IPS DF 4.7 (cell line): Measurements from ENCODE around the gene SLC4A1AP.

Experiments
- DNase-seq: peaks from one replicate; pipeline ENCODE4 v3.0.0-alpha.2; 2013; ENCODE audit warnings: low spot score; ENCODE audit errors: extremely low read depth

SLC4A1AP gene

DNA sequence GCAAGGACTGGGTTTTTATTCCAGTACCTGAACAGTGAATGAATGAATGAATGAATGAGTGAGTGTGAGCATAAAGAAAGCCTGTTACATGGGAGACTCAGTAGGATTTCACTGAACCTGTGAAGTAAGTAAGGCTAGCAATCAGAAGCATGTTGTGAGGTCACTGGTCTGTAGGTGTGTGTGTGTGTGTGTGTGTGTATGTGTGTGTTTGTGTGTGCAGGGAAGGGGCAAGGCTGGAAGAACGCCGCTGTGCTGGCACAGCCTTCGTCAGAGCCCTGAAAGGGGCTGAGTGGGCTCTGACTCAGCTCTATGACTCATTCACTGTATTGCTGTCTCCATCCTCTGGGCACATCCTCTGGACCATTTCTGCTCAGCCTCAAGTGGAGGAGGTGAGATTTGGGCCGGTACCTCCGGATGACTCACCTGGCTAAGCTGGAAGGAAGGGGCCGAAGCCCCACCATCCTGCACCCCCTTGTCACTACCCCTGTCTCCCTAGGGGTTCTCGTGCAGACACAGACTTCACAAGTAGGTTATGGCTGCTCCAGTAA lies 56.4 kb downstream of the SLC4A1AP start:
- no peak for DNase-seq

DNA sequence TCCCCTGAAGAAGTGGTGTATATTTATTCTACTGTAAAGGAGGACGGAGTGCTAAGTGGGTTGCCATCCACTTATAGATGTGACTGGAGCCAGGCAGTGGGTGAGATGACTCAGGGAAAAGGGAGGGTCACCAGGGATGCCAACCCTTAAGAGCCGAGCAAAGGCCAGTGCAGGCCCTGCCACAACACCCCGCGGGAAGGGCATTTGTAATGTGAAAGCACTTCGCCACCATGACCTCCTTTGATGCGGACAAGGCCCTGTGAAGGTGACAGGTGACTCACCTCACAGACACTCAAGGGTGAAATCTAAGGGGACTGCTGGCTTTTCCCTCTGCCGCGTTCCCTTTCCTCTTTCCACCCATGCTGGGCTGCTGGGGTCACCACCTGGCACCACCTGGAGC lies 57.6 kb downstream of the SLC4A1AP start:
- DNase-seq, result no peak

- no peak for DNase-seq
These were observed 58.3 kb downstream of the SLC4A1AP start for GRCh38 chr2:27721884-27722485.

DNA sequence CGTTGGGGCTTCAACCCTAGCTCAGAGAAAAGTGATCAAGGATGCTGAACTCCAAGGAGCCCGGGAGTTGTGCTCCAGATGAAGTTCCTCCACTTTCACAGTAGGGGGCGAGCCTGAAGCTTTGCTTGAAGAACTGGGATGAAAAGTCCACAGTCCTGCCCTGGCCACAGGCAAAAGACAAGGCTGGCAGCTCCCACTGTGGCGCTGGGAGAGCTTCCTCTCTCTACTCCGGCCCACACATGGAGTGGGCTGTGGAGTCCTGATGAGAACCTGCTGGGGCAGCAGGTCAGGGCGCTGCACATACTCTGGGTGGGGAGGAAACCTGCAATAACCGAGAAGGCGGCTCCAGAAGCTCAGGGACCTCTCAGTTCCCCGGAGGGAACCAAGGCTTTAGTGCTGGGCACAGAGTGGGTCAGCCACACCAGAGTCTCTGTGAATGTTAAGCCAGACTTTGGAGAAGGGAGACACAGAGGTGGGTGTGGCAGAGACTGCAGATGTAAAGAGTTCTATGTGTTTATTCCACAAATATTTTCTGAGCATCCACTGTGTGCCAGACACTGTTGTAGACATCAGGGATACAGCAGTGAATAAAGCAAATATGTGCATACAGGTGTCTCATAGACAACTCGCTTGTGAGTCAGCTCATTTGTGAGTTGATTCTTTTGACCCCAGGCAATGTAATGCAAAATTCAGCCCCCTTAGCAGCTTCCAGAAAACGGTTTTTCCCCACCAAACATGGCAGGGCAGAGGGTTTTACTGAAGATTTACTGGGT lies 59.9 kb downstream of the SLC4A1AP start:
- DNase-seq, result no peak

DNA sequence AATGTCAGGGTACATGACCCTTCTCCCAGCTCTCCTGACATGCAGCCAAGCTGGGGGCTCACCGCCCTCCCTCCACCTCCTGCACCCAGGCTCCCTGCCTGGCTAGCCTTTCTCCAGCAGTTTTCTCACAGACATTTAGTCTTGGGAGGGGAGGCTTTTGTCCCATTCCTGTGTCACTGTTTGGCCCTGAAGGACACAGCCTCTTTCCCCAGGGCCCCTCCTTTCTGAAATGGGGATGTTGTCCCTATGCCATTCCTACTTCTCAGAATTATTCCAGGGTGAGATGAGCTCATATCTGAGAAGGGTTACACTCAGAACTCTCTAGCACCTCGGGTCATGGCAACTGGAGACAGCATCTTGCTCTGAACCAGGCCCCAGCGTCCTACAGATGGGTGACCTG lies 60.5 kb downstream of the SLC4A1AP start:
- no peak for DNase-seq

DNA sequence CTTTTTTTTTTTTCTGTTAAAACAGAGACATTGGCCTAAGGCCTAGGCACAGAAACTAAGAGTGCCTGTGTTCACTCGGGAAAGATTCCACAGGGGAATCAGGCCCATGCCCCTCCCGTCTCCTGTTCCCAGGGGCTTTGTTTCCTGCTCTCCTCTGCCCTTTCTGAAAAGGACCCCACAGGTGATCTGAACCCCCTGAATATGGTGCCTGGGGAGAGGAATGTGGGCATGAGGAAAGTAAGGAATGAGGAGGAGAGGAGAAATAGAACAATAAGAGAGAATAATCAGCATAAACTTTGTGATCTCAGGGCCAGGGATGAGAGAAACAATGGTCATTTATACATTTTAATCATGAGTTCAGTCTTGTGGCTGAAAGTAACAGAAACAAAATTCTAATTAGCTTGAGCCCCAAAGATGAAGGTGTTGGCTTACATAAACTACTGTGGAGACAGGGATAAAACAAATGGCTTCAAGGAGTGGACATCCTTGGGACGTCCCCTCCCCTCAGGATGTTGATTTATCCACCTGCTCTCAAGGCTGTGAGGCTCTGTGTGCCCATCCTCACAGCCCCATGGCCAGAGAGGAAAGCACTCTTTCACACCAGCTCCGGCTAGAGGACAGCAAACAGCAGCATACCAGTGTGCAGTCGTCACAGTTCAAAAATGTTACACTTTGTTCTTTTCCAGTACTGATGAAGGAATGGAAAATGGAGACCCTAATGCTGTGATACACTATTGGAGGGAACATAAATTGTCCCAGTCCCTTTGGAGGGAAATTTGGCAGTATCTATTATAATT lies 61.4 kb downstream of the SLC4A1AP start:
- no peak for DNase-seq

DNA sequence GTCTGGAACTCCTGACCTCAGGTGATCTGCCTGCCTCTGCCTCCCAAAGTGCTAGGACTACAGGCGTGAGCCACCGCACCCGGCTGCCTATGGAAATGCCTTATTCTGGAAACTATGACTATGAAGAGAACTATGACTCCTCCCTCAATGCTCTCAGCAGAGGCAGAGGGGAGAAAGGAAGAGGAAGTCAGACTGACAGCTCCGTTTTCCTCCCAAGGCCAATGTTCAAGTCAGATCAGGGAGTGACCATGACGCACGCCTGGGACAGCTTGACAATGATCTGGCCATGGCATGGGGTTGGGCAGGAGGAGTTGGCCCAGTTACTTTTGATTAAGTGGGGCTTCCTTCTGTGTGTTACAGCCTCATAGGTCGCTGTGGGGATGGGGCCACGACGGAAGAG lies 63.6 kb downstream of the SLC4A1AP start:
- no peak for DNase-seq

- DNase-seq, result no peak
These were observed 64.6 kb downstream of the SLC4A1AP start for GRCh38 chr2:27728081-27728858.

DNA sequence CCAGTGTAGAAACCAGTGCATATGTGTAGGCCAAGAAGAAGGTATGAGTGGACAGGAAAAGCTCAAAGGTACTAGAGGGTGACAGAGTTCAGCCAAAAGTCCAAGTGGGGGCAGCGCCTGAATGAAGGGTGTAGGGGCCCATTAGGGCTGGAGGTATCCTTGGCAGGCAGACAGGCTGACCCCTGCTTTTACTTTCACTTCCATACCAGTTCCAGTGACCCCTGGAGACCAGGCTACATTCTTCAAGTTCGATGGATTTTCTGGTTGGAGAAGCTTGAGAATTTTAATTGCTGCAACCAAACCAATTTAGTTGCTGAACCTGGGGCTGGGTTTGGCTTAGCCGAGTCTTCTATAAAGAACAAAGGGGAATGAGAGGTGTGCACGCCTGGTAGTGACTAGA lies 65.5 kb downstream of the SLC4A1AP start:
- DNase-seq, result no peak

GRCh38 chr2:27729614-27730013 lies 65.9 kb downstream of the SLC4A1AP start:
- no peak for DNase-seq

DNA sequence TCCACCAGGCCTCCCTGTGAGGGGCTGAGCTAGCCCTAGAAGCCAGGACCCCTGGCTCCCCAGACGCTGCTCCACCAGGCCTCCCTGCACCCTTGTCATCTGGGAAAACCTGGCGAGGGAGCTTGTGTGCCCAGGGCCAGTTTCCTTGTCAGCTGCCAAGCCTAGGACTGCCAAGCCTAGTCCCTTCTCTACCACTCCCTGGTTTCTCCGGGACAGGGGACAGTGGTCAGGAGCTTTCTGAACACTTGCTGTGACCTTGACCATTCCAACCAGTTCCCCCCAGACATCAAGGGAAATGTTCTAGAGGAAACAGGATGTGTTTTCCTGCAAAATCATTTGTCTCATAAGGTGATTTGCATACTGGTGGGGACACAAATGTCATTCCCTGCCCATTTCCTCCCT lies 66.6 kb downstream of the SLC4A1AP start:
- no peak for DNase-seq

DNA sequence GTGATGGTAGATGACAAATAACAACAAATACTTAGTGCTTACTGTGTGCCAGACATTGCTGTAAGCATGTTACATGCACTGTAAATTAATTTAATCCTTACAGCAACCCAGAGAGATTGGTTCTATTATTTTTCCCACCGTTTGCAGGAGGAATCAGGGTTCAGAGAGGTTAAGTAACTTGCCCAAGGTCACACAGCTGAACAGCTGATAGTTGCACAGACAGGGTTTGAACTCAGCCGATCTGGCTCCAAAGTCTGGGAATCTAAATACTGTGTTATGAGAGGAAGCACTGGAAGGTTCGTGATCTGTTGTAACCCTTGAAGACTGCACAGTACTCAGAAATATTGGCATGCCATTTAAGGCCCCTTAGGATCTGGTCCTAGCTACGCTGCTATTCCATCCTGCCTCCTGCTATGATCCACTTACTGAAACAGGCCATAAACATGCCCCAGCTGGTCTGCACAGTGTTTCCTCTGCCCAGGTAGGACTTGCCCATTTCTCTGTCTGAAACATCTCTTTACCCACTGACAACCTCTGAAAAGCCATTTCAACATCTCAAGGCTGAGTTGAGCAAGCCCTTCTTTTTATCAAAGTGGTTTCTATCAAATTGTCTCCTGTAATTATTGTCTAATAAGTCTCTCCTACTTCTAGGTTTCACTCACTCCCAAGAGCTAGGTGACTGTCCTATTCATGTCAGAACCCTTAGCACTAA lies 67.4 kb downstream of the SLC4A1AP start:
- DNase-seq, result no peak

- no peak for DNase-seq
These were observed 70.6 kb downstream of the SLC4A1AP start for GRCh38 chr2:27734305-27734704.

DNA sequence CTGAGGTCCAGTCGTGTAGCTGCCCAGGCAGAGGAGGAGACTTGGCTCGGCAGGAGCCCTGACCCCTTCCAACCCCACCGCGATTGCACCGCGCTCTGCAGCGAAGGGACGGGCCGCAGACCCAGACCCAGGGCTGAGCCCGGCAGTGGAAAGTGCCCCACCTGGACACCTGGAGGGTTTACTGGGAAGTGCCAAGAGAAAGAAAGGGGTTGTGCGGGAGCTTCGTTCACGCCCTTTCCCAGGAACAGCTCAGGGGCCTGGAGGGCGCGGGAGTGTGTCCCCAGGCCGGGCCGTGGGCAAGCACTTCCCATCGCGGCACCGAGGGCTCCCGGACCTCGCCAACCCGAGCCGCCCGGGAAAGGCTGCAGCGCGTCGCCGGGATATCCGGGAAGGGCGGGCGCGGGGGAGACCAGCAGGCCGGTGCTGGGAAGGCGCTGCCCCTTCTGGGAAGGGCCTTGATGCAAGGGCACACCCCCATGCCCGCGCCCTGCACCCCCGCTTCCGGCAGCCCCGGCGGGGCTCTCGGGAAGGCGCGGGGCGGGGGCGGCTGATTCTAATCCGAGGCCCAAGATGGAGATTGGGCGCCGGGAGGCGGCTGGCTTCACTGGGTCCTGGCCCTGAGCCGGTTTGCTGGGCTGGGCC lies 71.7 kb downstream of the SLC4A1AP start:
- DNase-seq, result no peak

DNA sequence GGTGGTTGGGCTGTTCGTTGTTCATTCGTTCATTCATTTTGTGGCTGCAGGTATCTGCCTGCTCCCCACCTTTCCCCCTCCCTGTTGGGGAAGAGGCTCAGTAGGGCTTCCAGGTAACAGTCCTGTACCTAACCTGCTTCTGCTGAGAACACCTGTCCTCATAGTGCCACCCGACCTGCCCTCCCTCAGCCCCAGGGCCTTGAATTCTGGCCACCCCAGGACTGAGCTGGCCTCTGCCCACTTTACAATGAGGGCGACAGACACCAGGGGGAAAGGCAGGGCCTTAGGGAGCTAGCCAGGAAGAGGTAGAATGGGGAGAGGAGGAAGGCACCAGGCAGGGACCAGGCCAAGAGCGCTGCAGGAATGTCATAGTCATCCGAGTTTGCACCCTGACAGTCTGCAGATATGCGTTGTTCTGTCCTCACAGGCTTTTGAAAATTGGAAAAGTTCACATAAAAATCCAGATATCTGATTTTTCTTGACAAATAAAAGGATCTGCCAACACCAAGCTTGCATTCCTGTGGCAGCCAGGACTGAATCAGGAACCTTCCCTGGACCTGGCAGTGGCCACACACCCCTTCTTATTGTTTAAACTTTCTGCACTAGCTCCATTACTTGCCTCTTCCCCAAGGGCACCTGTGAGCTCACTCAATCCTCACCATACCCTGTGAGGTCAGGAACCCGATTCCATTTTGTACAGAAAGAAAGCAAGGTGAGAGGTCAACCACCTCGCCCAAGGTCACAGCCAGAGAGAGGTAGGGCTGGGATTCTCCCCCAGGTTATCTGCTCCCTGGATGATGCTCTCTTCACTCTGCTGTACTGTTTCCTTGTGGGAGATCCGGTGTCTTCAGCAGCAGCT lies 72.6 kb downstream of the SLC4A1AP start:
- DNase-seq, result no peak

- no peak for DNase-seq
These were observed 73.2 kb downstream of the SLC4A1AP start for GRCh38 chr2:27736890-27737204.

GRCh38 chr2:27737676-27738348 lies 74.1 kb downstream of the SLC4A1AP start:
- no peak for DNase-seq

- DNase-seq, result no peak
These were observed 74.8 kb downstream of the SLC4A1AP start for GRCh38 chr2:27738349-27739057.
